Measurements from ENCODE around the gene LRWD1. TPM values are rescaled to one million over a fixed set of nuclear protein-coding genes. Genes with fewer than 3 reads are reported as not detected.
A peak's percentile ranks its signal among the peaks of the same experiment; 100 is the strongest.

Gene LRWD1
- total RNA-seq, 1 experiment from 2014 or later, result 55.8 TPM

DNA sequence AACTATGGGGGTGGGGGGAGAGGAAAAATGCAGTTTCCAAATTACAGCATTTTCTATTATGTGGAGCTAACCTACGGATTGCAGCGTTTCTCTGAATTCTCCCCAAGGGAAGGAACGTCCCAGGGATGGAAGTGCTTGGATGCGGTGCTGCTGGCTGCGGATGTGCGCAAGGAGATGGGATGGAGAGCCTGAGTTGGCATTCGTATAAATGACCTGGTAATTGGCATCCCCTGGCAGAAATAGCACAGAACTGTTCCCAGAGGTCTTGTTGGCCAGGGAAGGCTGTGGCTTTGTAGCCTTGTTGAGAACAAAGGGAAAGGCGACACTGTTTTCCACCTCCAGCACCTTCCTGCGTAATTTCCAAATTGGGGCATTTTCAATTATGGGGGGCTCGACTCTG is 28.7 kb upstream of the LRWD1 start:
- H3K4me1 ChIP-seq (ENCODE audit: control insufficient read depth, insufficient read depth, low read length), result peaks cover 36% of the 10 kb centered on the region

DNA sequence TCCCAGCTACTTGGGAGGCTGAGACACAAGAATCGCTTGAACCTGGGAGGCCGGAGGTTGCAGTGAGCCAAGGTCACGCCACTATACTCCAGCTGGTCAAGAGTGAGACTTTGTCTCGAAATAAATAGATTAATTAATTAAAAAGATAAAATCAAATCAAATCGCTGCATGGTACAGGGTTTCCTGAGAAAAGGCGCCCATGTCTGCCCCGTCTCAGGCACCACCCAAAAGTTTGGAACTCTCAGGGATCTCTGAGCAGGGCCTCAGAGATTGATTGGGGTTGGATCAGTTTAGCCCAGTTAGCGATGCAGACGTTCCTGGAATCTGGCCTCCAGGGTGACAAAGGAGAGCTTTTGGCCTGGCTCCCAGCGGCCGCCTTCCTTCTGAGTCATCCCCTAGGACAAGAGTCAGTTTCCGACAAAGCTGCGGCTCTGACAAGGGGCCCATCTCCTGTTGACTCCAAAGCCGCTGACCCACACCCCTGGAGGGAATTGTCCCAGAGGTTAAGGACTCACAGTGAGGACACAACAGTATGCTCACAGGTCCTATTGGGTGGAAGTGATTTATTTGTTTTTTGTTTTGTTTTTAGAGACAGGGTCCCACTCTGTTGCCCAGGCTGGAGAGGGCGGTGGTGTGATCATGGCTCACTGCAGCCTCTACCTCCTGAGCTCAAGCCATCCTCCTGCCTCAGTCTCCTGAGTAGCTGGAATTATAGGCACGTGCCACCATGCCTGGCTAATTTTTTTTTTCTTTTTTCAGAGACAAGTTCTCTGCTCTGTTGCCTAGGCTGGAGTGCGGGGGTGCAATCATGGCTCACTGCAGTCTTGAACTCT is 24.6 kb upstream of the LRWD1 start:
- no peaks in the 10 kb centered on the region for H3K27me3 ChIP-seq (ENCODE audit: control insufficient read depth, insufficient read depth, low read length)
- BruUV-seq (replicated peaks), result no TSS peak

More for the DNA sequence above, 28.7 kb upstream of the LRWD1 start:
- in situ Hi-C loops (cut with HindIII; ENCODE audit: low pct_unique_long_range_greater_than_20kb, low sequenced_read_pairs), result no loop called here
- TSS peak; percentile 64 for BruUV-seq (replicated peaks)
- intact Hi-C loops (cut with micrococcal nuclease; ENCODE audit: unreplicated experiment), result no loop called here
- ChIA-PET CTCF (no interaction called here), POLR2A (no interaction called here)
- Histone ChIP-seq H3K36me3 (ENCODE audit: control insufficient read depth, insufficient read depth, low read length) (no peaks in the 10 kb centered on the region), H3K9me3 (ENCODE audit: control insufficient read depth, insufficient read depth, low read depth, low read length) (no peaks in the 10 kb centered on the region), H3K4me3 (ENCODE audit: low read depth in 2 of 2, low read length in 2 of 2) (no peak overlapping the region), H3K27me3 (ENCODE audit: control insufficient read depth, insufficient read depth, low read length) (no peaks in the 10 kb centered on the region), H3K27ac (ENCODE audit: low read length) (no peak overlapping the region)
- TF ChIP-seq SIN3A (IDR thresholded peaks at IDR 0.05; ENCODE audit: borderline replicate concordance, insufficient read depth, low read depth, low read length), result no peak
- TF ChIP-seq TCF7L2 (IDR thresholded peaks at IDR 0.05; ENCODE audit: low read depth, low read length), result no peak
- TF ChIP-seq, protein P1, sequence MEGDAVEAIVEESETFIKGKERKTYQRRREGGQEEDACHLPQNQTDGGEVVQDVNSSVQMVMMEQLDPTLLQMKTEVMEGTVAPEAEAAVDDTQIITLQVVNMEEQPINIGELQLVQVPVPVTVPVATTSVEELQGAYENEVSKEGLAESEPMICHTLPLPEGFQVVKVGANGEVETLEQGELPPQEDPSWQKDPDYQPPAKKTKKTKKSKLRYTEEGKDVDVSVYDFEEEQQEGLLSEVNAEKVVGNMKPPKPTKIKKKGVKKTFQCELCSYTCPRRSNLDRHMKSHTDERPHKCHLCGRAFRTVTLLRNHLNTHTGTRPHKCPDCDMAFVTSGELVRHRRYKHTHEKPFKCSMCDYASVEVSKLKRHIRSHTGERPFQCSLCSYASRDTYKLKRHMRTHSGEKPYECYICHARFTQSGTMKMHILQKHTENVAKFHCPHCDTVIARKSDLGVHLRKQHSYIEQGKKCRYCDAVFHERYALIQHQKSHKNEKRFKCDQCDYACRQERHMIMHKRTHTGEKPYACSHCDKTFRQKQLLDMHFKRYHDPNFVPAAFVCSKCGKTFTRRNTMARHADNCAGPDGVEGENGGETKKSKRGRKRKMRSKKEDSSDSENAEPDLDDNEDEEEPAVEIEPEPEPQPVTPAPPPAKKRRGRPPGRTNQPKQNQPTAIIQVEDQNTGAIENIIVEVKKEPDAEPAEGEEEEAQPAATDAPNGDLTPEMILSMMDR (IDR thresholded peaks at IDR 0.05), result no peak
- TF ChIP-seq, protein P2, sequence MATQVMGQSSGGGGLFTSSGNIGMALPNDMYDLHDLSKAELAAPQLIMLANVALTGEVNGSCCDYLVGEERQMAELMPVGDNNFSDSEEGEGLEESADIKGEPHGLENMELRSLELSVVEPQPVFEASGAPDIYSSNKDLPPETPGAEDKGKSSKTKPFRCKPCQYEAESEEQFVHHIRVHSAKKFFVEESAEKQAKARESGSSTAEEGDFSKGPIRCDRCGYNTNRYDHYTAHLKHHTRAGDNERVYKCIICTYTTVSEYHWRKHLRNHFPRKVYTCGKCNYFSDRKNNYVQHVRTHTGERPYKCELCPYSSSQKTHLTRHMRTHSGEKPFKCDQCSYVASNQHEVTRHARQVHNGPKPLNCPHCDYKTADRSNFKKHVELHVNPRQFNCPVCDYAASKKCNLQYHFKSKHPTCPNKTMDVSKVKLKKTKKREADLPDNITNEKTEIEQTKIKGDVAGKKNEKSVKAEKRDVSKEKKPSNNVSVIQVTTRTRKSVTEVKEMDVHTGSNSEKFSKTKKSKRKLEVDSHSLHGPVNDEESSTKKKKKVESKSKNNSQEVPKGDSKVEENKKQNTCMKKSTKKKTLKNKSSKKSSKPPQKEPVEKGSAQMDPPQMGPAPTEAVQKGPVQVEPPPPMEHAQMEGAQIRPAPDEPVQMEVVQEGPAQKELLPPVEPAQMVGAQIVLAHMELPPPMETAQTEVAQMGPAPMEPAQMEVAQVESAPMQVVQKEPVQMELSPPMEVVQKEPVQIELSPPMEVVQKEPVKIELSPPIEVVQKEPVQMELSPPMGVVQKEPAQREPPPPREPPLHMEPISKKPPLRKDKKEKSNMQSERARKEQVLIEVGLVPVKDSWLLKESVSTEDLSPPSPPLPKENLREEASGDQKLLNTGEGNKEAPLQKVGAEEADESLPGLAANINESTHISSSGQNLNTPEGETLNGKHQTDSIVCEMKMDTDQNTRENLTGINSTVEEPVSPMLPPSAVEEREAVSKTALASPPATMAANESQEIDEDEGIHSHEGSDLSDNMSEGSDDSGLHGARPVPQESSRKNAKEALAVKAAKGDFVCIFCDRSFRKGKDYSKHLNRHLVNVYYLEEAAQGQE (IDR thresholded peaks at IDR 0.05; ENCODE audit: insufficient read depth in 1 of 2, low read depth in 2 of 2, low read length in 1 of 2), result no peak
- no peak for TF ChIP-seq POLR2AphosphoS5 (IDR thresholded peaks at IDR 0.05; ENCODE audit: low read depth, low read length)
- ATAC-seq (no peak), DNase-seq (ENCODE audit: low read depth, low spot score) (no peak)

More for the DNA sequence above, 24.6 kb upstream of the LRWD1 start:
- Histone ChIP-seq H3K9me3 (ENCODE audit: control insufficient read depth, insufficient read depth, low read depth, low read length) (no peaks in the 10 kb centered on the region), H3K4me3 (ENCODE audit: low read depth in 2 of 2, low read length in 2 of 2) (peak overlapping the region in 1 of 2 experiments; percentile 24; a peak in 2 of 4 replicates), H3K27ac (ENCODE audit: low read length) (peak overlapping the region; percentile 76), H3K36me3 (ENCODE audit: control insufficient read depth, insufficient read depth, low read length) (no peaks in the 10 kb centered on the region), H3K4me1 (ENCODE audit: control insufficient read depth, insufficient read depth, low read length) (peaks cover 12% of the 10 kb centered on the region)
- DNase-seq (ENCODE audit: low read depth, low spot score) (peak; percentile 83), ATAC-seq (peak; percentile 96)
- intact Hi-C loops (cut with micrococcal nuclease; ENCODE audit: unreplicated experiment) (no loop called here), in situ Hi-C loops (cut with HindIII; ENCODE audit: low pct_unique_long_range_greater_than_20kb, low sequenced_read_pairs) (no loop called here)
- TF ChIP-seq SIN3A (IDR thresholded peaks at IDR 0.05; ENCODE audit: borderline replicate concordance, insufficient read depth, low read depth, low read length) (0 out of 2 replicates have a peak, but pooled peaks have one; percentile 36), POLR2AphosphoS5 (IDR thresholded peaks at IDR 0.05; ENCODE audit: low read depth, low read length) (no peak; the same call in 1 of the 2 replicates)
- POLR2A ChIA-PET, result no interaction called here
- CTCF ChIA-PET, result no interaction called here
